Effector CD8-positive, alpha-beta T cell (primary cell): ENCODE measurements around the gene CBX6.
"Not testable (repeated sequence)": the region's sequence is repeated elsewhere in the genome, so short reads cannot be mapped to it uniquely, and the experiment has no call there.

Source experiments
- DNase-seq: peaks from one replicate; lab custom pipeline; 2025; lab: John Stamatoyannopoulos, UW
- total RNA-seq, 4 experiments: gene quantifications; one replicate each; lab custom pipeline; 2026; lab: John Stamatoyannopoulos, UW

The CBX6 gene
- 288 to 452 (median 354) reads per million in 4 experiments for total RNA-seq

GRCh38 chr22:38872172-38872830 is at the start of gene CBX6:
CBX6 (minus strand) TSS chr22:38872216; CDS start chr22:38872190, 26 bp downstream.
- peak; percentile 90 for DNase-seq

- no peak for DNase-seq
Measured at GRCh38 chr22:38921806-38922205, 49.8 kb upstream of the CBX6 start.

GRCh38 chr22:38921120-38921519 is 49.1 kb upstream of the CBX6 start:
- no peak for DNase-seq

- no peak for DNase-seq
Measured at GRCh38 chr22:38919631-38920190, 47.7 kb upstream of the CBX6 start.

GRCh38 chr22:38911434-38911833 is 39.4 kb upstream of the CBX6 start:
- DNase-seq, result no peak

GRCh38 chr22:38907767-38908166 is 35.8 kb upstream of the CBX6 start:
- DNase-seq, result no peak

GRCh38 chr22:38906052-38906451 is 34.0 kb upstream of the CBX6 start:
- DNase-seq, result no peak

- DNase-seq, result not testable (repeated sequence)
Measured at GRCh38 chr22:38904052-38904617, 32.1 kb upstream of the CBX6 start.

- no peak for DNase-seq
Measured at GRCh38 chr22:38901111-38901641, 29.2 kb upstream of the CBX6 start.

GRCh38 chr22:38900677-38901076 is 28.7 kb upstream of the CBX6 start:
- DNase-seq, result no peak

GRCh38 chr22:38891256-38891655 is 19.2 kb upstream of the CBX6 start:
- no peak for DNase-seq

GRCh38 chr22:38890377-38890776 is 18.4 kb upstream of the CBX6 start:
- DNase-seq, result no peak

GRCh38 chr22:38886333-38886732 is 14.3 kb upstream of the CBX6 start:
- no peak for DNase-seq

- DNase-seq, result no peak
Measured at GRCh38 chr22:38882972-38883622, 11.1 kb upstream of the CBX6 start.

- no peak for DNase-seq
Measured at GRCh38 chr22:38881997-38882879, 10.2 kb upstream of the CBX6 start.

GRCh38 chr22:38881464-38881871 is 9.5 kb upstream of the CBX6 start:
- no peak for DNase-seq

- DNase-seq, result no peak
Measured at GRCh38 chr22:38879961-38880360, 7.9 kb upstream of the CBX6 start.

- no peak for DNase-seq
Measured at GRCh38 chr22:38879108-38879729, 7.2 kb upstream of the CBX6 start.

- DNase-seq, result no peak
Measured at GRCh38 chr22:38878001-38878400, 6.0 kb upstream of the CBX6 start.

- DNase-seq, result no peak
Measured at GRCh38 chr22:38874529-38875222, 2.7 kb upstream of the CBX6 start.
